GM10248 (cell line): Measurements from ENCODE around the gene VPS72.
A peak's percentile ranks its signal among the peaks of the same experiment; 100 is the strongest.
"Not testable (repeated sequence)": the region's sequence is repeated elsewhere in the genome, so short reads cannot be mapped to it uniquely, and the experiment has no call there.

ENCODE experiments used
- CTCF ChIA-PET: fragments of 300-600 bp; sonication (Branson Sonifier 250); formaldehyde crosslinking; extraction: SDS; loops from one replicate; lab custom pipeline; 2021; ENCODE audit warnings: antibody characterized with exemption; lab: Yijun Ruan, JAX
- POLR2A ChIA-PET: fragments of 350-650 bp; sonication (Branson Sonifier 250); formaldehyde crosslinking; extraction: SDS; loops from one replicate; lab custom pipeline; 2020; ENCODE audit warnings: antibody characterized with exemption; lab: Yijun Ruan, JAX
- DNase-seq: peaks from one replicate; pipeline ENCODE4 v3.0.0; 2012; ENCODE audit errors: extremely low spot score
- TF ChIP-seq, protein P1 (sequence below): IDR thresholded peaks from 2 replicates; pipeline ENCODE4 v1.5.1; 2012; ENCODE audit warnings: mild to moderate bottlenecking, low read depth; ENCODE audit errors: extremely low read depth, missing control alignments, control extremely low read depth

The VPS72 gene

DNA sequence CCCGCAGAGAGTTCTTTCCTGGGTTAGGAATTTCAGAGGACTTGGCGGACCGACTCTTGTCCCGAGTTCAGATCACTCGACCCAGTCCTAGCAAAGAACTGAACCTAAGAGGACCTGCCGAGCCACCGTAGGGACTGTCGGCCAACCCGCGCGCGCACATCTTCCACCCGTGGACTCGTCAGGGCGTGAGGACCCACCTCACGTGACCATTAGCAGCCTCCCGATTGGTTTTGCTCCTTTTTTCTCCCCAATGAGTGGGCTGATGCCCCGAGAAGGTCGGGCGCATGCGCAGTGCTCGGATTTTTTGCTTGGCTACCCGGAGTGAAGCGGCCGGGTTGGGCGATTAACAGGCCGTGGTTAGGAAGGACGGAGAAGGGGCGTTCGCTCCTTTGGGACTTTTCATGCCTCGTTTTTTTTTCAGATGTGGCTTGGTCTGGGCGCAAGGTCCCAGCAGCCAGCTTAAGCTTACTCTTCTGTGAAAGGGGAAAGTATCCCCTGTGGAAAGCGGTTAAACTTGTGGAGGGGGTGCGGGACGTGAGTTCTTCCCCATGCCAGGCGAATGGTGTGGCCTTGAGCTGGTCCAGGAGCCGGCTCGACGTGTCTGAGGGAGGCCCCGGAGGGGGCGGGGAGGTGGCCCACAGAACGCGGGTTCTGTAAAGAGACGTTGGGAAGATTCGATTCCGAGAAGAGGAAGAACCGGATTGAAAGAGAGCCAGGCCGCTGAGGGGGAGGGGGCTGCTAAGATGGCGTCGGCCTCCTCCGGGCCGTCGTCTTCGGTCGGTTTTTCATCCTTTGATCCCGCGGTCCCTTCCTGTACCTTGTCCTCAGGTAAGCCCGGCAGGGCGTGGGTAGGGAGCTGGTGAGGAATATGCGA lies 8.5 kb upstream of the VPS72 start, which contains the start of gene PIP5K1A:
Gene PIP5K1A (plus strand): TSS at position 299 of the 874 bp plus-strand sequence. CDS start 445 bp downstream, at position 744.
- peak; percentile 99 for DNase-seq
- ChIA-PET CTCF (interaction anchor here (1.0 kb wide), 1 partner anchor 54 kb away, joined by 4 read pairs; no protein-coding TSS in a partner anchor), POLR2A (interaction anchor here (1.4 kb wide), 1 partner anchor 9 kb away, joined by 8 read pairs; the partner anchor contains the start of gene VPS72)
- TF ChIP-seq, protein P1, sequence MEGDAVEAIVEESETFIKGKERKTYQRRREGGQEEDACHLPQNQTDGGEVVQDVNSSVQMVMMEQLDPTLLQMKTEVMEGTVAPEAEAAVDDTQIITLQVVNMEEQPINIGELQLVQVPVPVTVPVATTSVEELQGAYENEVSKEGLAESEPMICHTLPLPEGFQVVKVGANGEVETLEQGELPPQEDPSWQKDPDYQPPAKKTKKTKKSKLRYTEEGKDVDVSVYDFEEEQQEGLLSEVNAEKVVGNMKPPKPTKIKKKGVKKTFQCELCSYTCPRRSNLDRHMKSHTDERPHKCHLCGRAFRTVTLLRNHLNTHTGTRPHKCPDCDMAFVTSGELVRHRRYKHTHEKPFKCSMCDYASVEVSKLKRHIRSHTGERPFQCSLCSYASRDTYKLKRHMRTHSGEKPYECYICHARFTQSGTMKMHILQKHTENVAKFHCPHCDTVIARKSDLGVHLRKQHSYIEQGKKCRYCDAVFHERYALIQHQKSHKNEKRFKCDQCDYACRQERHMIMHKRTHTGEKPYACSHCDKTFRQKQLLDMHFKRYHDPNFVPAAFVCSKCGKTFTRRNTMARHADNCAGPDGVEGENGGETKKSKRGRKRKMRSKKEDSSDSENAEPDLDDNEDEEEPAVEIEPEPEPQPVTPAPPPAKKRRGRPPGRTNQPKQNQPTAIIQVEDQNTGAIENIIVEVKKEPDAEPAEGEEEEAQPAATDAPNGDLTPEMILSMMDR, result no peak

DNA sequence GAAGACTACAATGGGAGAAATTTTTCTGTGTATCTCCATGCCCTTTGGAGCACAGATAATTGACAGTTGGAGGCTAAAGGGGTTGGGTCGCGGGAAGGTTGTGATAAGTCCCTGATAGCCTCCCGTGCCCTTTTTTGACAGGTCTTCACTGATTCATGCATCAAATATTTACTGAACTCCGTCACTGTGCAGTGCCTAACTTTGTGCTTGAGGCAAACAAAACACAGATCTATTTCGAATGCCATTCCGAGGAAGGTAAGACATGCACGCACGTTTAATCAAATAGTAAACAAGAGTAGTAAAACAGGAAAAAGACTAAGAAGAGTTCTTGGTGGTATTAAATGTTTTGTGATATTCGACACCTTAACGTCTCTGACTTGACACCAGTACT lies 7.9 kb upstream of the VPS72 start:
- ChIA-PET CTCF (interaction anchor here (1.6 kb wide), 1 partner anchor 54 kb away, joined by 11 read pairs; no protein-coding TSS in a partner anchor), POLR2A (no interaction called here)
- TF ChIP-seq, protein P1, result no peak
- DNase-seq, result no peak

DNA sequence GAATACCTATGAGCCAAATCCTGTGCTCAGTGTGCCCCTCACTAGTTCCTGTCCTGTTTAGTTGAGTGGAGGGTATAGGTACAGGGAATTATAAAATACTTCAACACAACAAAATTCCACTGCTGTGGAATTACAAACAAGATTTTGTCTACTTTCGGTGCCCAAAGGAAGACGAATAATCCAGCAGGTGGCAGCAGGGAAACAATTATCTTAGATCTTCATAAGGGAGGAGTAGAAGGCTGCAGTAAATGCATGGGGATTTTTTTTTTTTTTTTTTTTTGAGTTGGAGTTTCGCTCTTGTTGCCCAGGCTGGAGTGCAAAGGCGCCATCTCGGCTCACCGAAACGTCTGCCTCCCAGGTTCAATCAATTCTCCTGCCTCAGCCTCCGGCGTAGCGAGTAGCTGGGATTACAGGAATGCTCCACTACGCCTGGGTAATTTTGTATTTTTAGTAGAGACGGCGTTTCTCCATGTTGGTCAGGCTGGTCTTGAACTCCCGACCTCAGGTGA lies 6.3 kb upstream of the VPS72 start:
- ChIA-PET CTCF (interaction anchor here (0.9 to 1.6 kb wide), 4 partner anchors 12 to 58 kb away, joined by 3 to 11 read pairs (median 4); partner anchors contain the start of gene PSMD4), POLR2A (no interaction called here)
- DNase-seq, result peak; percentile 56
- TF ChIP-seq, protein P1, result peak; percentile 56

DNA sequence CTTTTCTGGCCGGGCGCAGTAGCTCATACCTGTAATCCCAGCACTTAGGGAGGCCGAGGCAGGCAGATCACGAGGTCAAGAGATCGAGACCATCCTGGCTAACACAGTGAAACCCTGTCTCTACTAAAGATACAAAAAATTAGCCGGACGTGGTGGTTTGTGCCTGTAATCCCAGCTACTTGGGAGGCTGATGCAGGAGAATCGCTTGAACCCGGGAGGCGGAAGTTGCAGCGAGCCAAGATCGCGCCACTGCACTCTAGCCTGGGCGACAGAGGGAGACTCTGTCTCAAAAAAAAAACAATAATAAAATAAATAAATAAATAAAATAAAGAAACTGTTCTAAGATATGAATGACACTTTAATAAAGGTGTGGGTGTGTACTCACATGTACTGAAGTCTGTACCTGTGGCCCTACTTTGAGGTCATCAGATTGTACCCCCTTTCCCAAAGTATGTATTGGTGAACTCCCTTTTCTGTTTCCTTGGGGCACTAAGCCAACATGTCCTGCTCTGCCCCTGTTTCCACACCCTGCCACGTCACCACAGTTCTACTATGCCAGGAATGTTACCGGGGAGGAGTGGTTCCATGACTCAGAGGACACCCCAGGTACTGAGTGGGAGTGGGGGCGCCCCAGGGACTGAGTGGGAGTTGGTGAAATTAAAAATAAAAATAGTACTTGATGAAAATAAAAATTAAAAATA lies 5.0 kb upstream of the VPS72 start:
- DNase-seq, POLR2A ChIA-PET: not testable (repeated sequence)
- CTCF ChIA-PET, result interaction anchor here (0.7 to 1.2 kb wide), 6 partner anchors 13 to 88 kb away, joined by 3 to 5 read pairs (median 4); partner anchors contain the start of genes PSMD4 and TMOD4

DNA sequence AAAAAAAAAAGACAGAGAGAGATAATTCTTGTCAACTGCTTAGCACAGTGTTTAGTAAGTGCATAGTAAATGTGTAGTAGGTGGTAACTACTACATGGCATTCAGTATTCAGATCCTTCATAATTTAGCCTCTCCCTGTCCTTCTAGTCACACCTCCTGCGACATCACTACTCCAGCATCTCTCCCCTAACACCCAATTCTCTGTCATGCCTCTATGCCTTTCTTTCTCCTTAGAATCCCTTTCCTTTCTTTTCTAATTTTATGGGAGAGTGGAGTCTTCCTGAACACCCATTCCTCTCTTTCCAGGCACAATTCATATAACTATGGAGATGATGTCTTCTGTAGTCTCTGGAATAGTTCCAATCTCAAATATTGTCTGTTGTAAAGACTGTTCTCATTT lies 3.9 kb upstream of the VPS72 start:
- CTCF ChIA-PET, result no interaction called here

DNA sequence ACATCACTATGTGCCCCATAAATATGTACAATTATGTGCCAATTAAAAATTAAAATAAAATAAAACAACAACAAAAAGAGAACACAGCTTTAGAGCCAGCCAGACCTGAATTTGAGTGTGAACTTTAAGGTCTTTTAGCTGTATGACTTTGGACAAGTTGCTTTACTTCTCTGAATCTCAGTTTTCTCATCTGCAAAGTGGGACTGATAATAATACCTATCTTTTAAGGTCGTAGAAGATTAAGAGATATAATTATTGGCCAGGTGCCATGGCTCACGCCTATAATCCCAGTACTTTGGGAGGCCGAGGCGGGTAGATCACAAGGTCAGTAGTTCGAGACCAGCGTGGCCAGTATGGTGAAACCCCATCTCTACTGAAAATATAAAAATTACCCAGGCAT lies 3.3 kb upstream of the VPS72 start:
- ChIA-PET POLR2A (no interaction called here), CTCF (interaction anchor here (0.9 to 2.1 kb wide), 4 partner anchors 8 to 59 kb away, joined by 3 to 7 read pairs (median 4); partner anchors contain the start of gene TNFAIP8L2)
- TF ChIP-seq, protein P1, result no peak
- DNase-seq, result no peak

More for the DNA sequence above, 3.9 kb upstream of the VPS72 start:
- DNase-seq, result no peak
- TF ChIP-seq, protein P1, result no peak
- POLR2A ChIA-PET, result no interaction called here
